ENCODE measurements around the gene KPNA6.

Gene KPNA6

GRCh38 chr1:32219022-32219421, 111.2 kb downstream of the KPNA6 start:
- no peak for DNase-seq (ENCODE audit: low spot score)

GRCh38 chr1:32220746-32221580, 113.1 kb downstream of the KPNA6 start:
- DNase-seq (ENCODE audit: low spot score): no peak

GRCh38 chr1:32221581-32221979, 113.7 kb downstream of the KPNA6 start:
- DNase-seq (ENCODE audit: low spot score): no peak

GRCh38 chr1:32221980-32222755, 114.3 kb downstream of the KPNA6 start, which contains the start of the genes EIF3I and TMEM234:
EIF3I (plus strand) TSS chr1:32222407; CDS start chr1:32222442, 35 bp downstream.
TMEM234 (minus strand) TSS chr1:32222353; CDS start chr1:32222322, 31 bp downstream.
- DNase-seq (ENCODE audit: low spot score): peak; percentile 94

- no peak for DNase-seq (ENCODE audit: low spot score)
Observed at GRCh38 chr1:32223683-32224082, 115.8 kb downstream of the KPNA6 start.

GRCh38 chr1:32224285-32224684, 116.4 kb downstream of the KPNA6 start:
- no peak for DNase-seq (ENCODE audit: low spot score)
